K562 (cell line): ENCODE data around the gene MYL6B. TPM values are rescaled to one million over a fixed set of nuclear protein-coding genes. Genes with fewer than 3 reads are reported as not detected.

Experiments used
- ATAC-seq: fragments of 200-7000 bp; cut with Tn5 transposase; 3 replicates; pipeline ENCODE4 v1.9.1; 2020; ENCODE audit warnings: moderate library complexity
- BruUV-seq: library from RNA; stranded (reverse); fragments of 400-500 nt; replicated peaks from 2 replicates; lab custom pipeline; 2021; lab: Mats Ljungman, UMichigan
- CTCF ChIA-PET: fragments of 300-600 bp; formaldehyde crosslinking; extraction: SDS; loops from one replicate; lab custom pipeline; 2021; ENCODE audit warnings: low intra/inter-chr PET ratio; lab: Yijun Ruan, JAX
- POLR2A ChIA-PET: fragments of 300-600, 350-650 bp; sonication (Branson Sonifier 250); formaldehyde crosslinking; extraction: SDS; loops from one replicate; lab custom pipeline; 2021; ENCODE audit warnings: antibody characterized with exemption, inconsistent platforms; lab: Yijun Ruan, JAX
- DNase-seq, 4 experiments: peaks; one replicate each; pipeline versions ENCODE4 v3.0.0 to v3.0.0-alpha.2; 2011 to 2018; ENCODE audit warnings: low spot score in 3 of 4, mixed read lengths in 3 of 4; ENCODE audit errors: extremely low read depth in 1 of 4
- FAIRE-seq: peaks from 2 replicates; lab custom pipeline; 2011; peaks lifted over from hg19 to GRCh38; lab: Jason Lieb, UNC
- H2AFZ ChIP-seq: 2 replicates; pipeline ENCODE4 v1.6.0; 2011; ENCODE audit warnings: low read depth, low read length, control low read depth, inconsistent platforms
- H3K27ac ChIP-seq: fragments of 200-600 bp; 3 replicates; pipeline ENCODE4 v1.8.0; 2011; ENCODE audit warnings: low read depth, mild to moderate bottlenecking, control low read depth, inconsistent platforms, low read length, moderate library complexity, mixed read lengths; ENCODE audit errors: extremely low read depth
- H3K27me3 ChIP-seq, 2 experiments: fragments of 300-600 bp in 1 of 2; 2 replicates in 1 of 2; 3 replicates in 1 of 2; pipeline versions ENCODE4 v1.6.0 to v1.8.0; 2011; ENCODE audit warnings: inconsistent platforms in 2 of 2, low read length in 2 of 2, mild to moderate bottlenecking in 1 of 2, mixed read lengths in 1 of 2, moderate library complexity in 1 of 2; ENCODE audit not compliant: control insufficient read depth in 2 of 2, insufficient read depth in 2 of 2
- H3K36me3 ChIP-seq: fragments of 300-600 bp; 3 replicates; pipeline ENCODE4 v1.8.0; 2011; ENCODE audit warnings: mild to moderate bottlenecking, low read length, inconsistent platforms; ENCODE audit not compliant: control insufficient read depth, insufficient read depth
- H3K4me1 ChIP-seq, 2 experiments: fragments of 200-600 bp in 1 of 2; replicated peaks in 1 of 2; 2 replicates in 1 of 2; 3 replicates in 1 of 2; pipeline versions ENCODE4 v1.5.1 to v1.8.0; 2011; ENCODE audit warnings: inconsistent platforms in 2 of 2, low read length in 2 of 2, mild to moderate bottlenecking in 1 of 2, mixed read lengths in 1 of 2, moderate library complexity in 1 of 2; ENCODE audit not compliant: control insufficient read depth in 2 of 2, insufficient read depth in 2 of 2
- H3K4me2 ChIP-seq: 2 replicates; pipeline ENCODE4 v1.6.1; 2011; ENCODE audit warnings: low read length, control low read depth, inconsistent platforms, mixed read lengths; ENCODE audit not compliant: insufficient read depth
- H3K4me3 ChIP-seq: fragments of 200-600 bp; sonication (generic), shearing (Covaris generic); 2 replicates; pipeline ENCODE4 v1.5.1; 2016; ENCODE audit warnings: control low read depth, inconsistent platforms
- H3K79me2 ChIP-seq: fragments of 200-600 bp; 3 replicates; pipeline ENCODE4 v1.8.0; 2011; ENCODE audit warnings: low read length, inconsistent platforms; ENCODE audit not compliant: control insufficient read depth, insufficient read depth
- H3K9ac ChIP-seq, 2 experiments: 2 replicates each; pipeline versions ENCODE4 v1.6.0 to v1.6.1; 2011; ENCODE audit warnings: low read depth in 2 of 2, low read length in 2 of 2, control low read depth in 1 of 2, inconsistent platforms in 1 of 2, mild to moderate bottlenecking in 1 of 2, mixed read lengths in 1 of 2; ENCODE audit not compliant: insufficient read depth in 1 of 2
- H3K9me1 ChIP-seq: one replicate; pipeline ENCODE4 v1.6.0; 2011; ENCODE audit warnings: inconsistent platforms, mild to moderate bottlenecking, low read length, moderate library complexity; ENCODE audit not compliant: control insufficient read depth, insufficient read depth
- H3K9me3 ChIP-seq: replicated peaks from 2 replicates; pipeline ENCODE4 v1.5.1; 2011; ENCODE audit warnings: low read depth, low read length, inconsistent platforms; ENCODE audit not compliant: control insufficient read depth, insufficient read depth
- H4K20me1 ChIP-seq: replicated peaks from 2 replicates; pipeline ENCODE4 v1.6.1; 2011; ENCODE audit warnings: low read length, inconsistent platforms, mixed read lengths; ENCODE audit not compliant: control insufficient read depth, insufficient read depth
- ASH1L ChIP-seq: fragments of 450-650 bp; IDR thresholded peaks from 2 replicates; pipeline ENCODE4 v1.6.1; 2018; ENCODE audit warnings: borderline replicate concordance, mild to moderate bottlenecking, low read depth; ENCODE audit not compliant: partially characterized antibody
- CHD1 ChIP-seq: fragments of 200-600 bp; sonication (generic); IDR thresholded peaks from one replicate; pipeline ENCODE4 v1.6.1; 2012; ENCODE audit warnings: mild to moderate bottlenecking, moderate library complexity, low read length, inconsistent platforms
- CREBBP ChIP-seq: IDR thresholded peaks from one replicate; pipeline ENCODE4 v1.6.1; 2012; ENCODE audit warnings: low read depth, mild to moderate bottlenecking, control low read depth, inconsistent platforms, low read length
- HDGF ChIP-seq: fragments of 450-650 bp; IDR thresholded peaks from 2 replicates; pipeline ENCODE4 v1.6.1; 2016
- JUN ChIP-seq, 2 experiments: sonication (generic) in 1 of 2; formaldehyde crosslinking in 1 of 2; IDR thresholded peaks; 2 replicates each; pipeline versions ENCODE4 v1.6.1 to v1.8.0; 2012 to 2022; ENCODE audit warnings: borderline replicate concordance in 2 of 2, mild to moderate bottlenecking in 2 of 2, improper control_type of control experiment in 1 of 2, low read depth in 1 of 2, low read length in 1 of 2, missing genetic modification reagents in 1 of 2
- MCM2 ChIP-seq: fragments of 450-650 bp; IDR thresholded peaks from 2 replicates; pipeline ENCODE4 v1.6.1; 2017; ENCODE audit warnings: low read depth, mild to moderate bottlenecking
- MCM5 ChIP-seq: fragments of 450-650 bp; IDR thresholded peaks from 2 replicates; pipeline ENCODE4 v1.6.1; 2016; ENCODE audit warnings: low read depth
- NELFE ChIP-seq: IDR thresholded peaks from 2 replicates; pipeline ENCODE4 v1.6.1; 2011; ENCODE audit warnings: mild to moderate bottlenecking; ENCODE audit not compliant: insufficient read depth, insufficient read length
- PHF20 ChIP-seq: fragments of 450-650 bp; IDR thresholded peaks from 2 replicates; pipeline ENCODE4 v1.6.1; 2018; ENCODE audit not compliant: partially characterized antibody
- PML ChIP-seq: IDR thresholded peaks from 2 replicates; pipeline ENCODE4 v1.6.1; 2012; ENCODE audit warnings: low read length, inconsistent platforms
- SREBF1 ChIP-seq: fragments of 150-350 bp; IDR thresholded peaks from 2 replicates; pipeline ENCODE4 v1.6.1; 2014; ENCODE audit warnings: antibody characterized with exemption, low read depth, low read length, borderline replicate concordance
- TCF3 ChIP-seq: sonication (generic); formaldehyde crosslinking; IDR thresholded peaks from 2 replicates; pipeline ENCODE4 v1.4.0; 2020; ENCODE audit warnings: mild to moderate bottlenecking, missing genetic modification reagents
- TCF7 ChIP-seq: sonication (generic); IDR thresholded peaks from 2 replicates; pipeline ENCODE4 v1.6.1; 2016; ENCODE audit warnings: antibody characterized with exemption, borderline replicate concordance
- THRAP3 ChIP-seq: fragments of 450-650 bp; IDR thresholded peaks from 2 replicates; pipeline ENCODE4 v1.6.1; 2016; ENCODE audit warnings: mild to moderate bottlenecking, inconsistent platforms, borderline replicate concordance
- WGBS: fragments of 100-300 bp; shearing (Covaris generic); methylation state at CpG from one replicate; pipeline ENCODE4 v1.1.6; 2016; ENCODE audit warnings: low coverage, mixed read lengths; ENCODE audit not compliant: insufficient coverage; ENCODE audit errors: missing lambda C conversion rate; 5-methylcytosine and 5-hydroxymethylcytosine counted together
- in situ Hi-C: fragments of 300-500 bp; cut with MboI; formaldehyde crosslinking; loops from 4 replicates; pipeline ENCODE4 v1.15.0; 2018; ENCODE audit warnings: inconsistent platforms, mixed read lengths
- intact Hi-C: fragments of 100-400 bp; cut with micrococcal nuclease; formaldehyde crosslinking; loops from 2 replicates; pipeline ENCODE4 v1.14.2; 2022
- polyA plus RNA-seq, 8 experiments: library from polyadenylated mRNA; depleted of rRNA in 4 of 8; stranded (reverse) in 5 of 8; unstranded in 3 of 8; fragments of >200 nt; fragmentation: Nextera tagmentation in 2 of 8; fragmentation: Illumina TruSeq in 1 of 8; extraction: Ambion mirVana in 2 of 8; extraction: Trizol in 1 of 8; gene quantifications; 2 replicates each; pipeline versions ENCODE4 v1.2.1 to v1.2.3, GENCODE V29; 2011 to 2014; ENCODE audit warnings: inconsistent platforms in 1 of 8, missing spikeins in 1 of 8
- total RNA-seq, 7 experiments: library from RNA; depleted of rRNA in 6 of 7; stranded (reverse); fragments of >200 nt in 6 of 7; fragmentation: Illumina TruSeq in 2 of 7; extraction: Trizol in 2 of 7; gene quantifications; 2 replicates each; pipeline versions ENCODE4 v1.2.1 to v1.2.3, GENCODE V29; 2011 to 2021; ENCODE audit warnings: low replicate concordance in 1 of 7
- TF ChIP-seq, protein P1 (sequence below): fragments of 250-450 bp; sonication (Bioruptor Pico); IDR thresholded peaks from 2 replicates; pipeline ENCODE4 v1.8.0; 2022; ENCODE audit warnings: inconsistent platforms, mild to moderate bottlenecking, moderate library complexity, borderline replicate concordance
- TF ChIP-seq, protein P2 (sequence below): sonication (generic); formaldehyde crosslinking; IDR thresholded peaks from 2 replicates; pipeline ENCODE4 v1.8.0; 2022; ENCODE audit warnings: mild to moderate bottlenecking, missing genetic modification reagents
- TF ChIP-seq, protein P3 (sequence below), 3 experiments: fragments of 200-800 bp in 1 of 3; sonication (Bioruptor generic) in 1 of 3; sonication (generic) in 1 of 3; formaldehyde crosslinking in 1 of 3; IDR thresholded peaks; 2 replicates each; pipeline versions ENCODE4 v1.6.1 to v1.8.0; 2016 to 2022; ENCODE audit warnings: mild to moderate bottlenecking in 2 of 3, missing compliant biosample characterization in 2 of 3, missing genetic modification characterization in 2 of 3, missing genetic modification reagents in 1 of 3

The MYL6B gene
- total and polyA plus RNA-seq, 9 of the 15 experiments (the other 6 are each of a cell fraction or from before 2014, with no cell fraction given) = 42.8 to 77.3 (median 68.6) TPM

DNA sequence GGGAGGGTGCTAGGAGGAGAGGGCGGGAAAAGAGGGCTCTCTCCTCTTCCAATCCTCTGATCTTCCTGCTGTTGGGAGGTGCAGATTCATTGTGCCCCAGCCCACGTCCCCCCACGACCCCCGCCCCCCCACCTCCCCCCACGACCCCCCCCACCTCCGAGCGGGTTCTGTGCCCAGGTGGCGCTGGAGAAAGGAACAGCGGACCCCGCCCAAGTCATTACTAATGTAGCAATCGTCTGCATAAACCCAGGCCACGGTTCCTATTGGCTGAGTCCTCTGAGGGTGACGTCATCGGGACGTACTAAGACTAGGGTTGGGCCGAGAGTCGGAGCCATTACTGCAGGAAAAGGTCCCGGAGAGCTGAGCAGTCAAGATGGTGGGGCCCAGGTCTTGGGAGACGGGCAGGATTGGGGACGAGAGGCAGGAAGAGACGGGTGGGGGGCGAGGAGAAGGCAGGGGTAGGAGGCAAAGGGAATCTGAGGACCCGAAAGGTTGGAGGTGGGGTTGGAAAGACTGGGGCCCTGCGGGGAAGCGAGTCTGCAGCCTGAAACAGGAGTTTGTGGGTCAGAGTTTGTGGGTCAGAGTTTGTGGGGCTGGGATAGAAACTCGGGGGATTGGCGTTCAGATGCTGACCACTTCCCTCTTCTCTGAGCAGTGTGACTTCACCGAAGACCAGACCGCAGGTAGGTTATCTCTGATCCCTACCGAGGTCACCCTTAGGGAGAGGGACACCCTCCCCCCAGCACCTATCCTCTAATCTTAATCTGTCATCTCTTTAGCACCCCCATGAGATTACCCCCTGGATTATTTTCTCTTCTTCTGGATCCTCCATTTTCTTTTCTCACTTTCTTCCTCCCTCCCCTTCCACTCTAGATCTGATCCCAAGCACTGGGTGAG lies 5.9 kb downstream of the MYL6B start, which contains the start of gene MYL6:
TSS of gene MYL6 (plus strand) at position 331 of the 897 bp plus-strand sequence. CDS start at position 374, 43 bp downstream.
- peak; percentile 98 for FAIRE-seq
- under 1% methylated on average over 29 of the region's 30 CpGs for WGBS
- peak within 1 kb of the TSS; percentile 90 for H3K4me3 ChIP-seq
- in situ Hi-C loops (no loop called here), intact Hi-C loops (loop anchor here (1.0 to 5.0 kb wide), 2 partner anchors 31 to 41 kb away; partner anchors contain the start of genes RPL41 and ZC3H10)
- POLR2A ChIA-PET = interaction anchor here (0.6 to 8.9 kb wide), 18 partner anchors 8 to 230 kb away, joined by 3 to 124 read pairs (median 5); partner anchors contain the start of genes ERBB3, ESYT1, PA2G4 and RNF41
- peaks cover 40 to 52% of the 10 kb centered on the region in 2 experiments; a peak in 4 of 5 replicates for H3K4me1 ChIP-seq
- H3K79me2 ChIP-seq = peaks cover 46% of the 10 kb centered on the region
- H2AFZ ChIP-seq = peak within 1 kb of the TSS; percentile 86
- peak within 1 kb of the TSS; percentile 80 for H3K4me2 ChIP-seq
- peaks cover 3% of the 10 kb centered on the region for H3K9me1 ChIP-seq
- BruUV-seq = TSS peak; percentile 61
- peaks cover 57% of the 10 kb centered on the region for H3K36me3 ChIP-seq
- no peaks in the 10 kb centered on the region for H3K9me3 ChIP-seq
- no peaks in the 10 kb centered on the region for H3K27me3 ChIP-seq
- peaks cover 34% of the 10 kb centered on the region; the same call in 1 of the 2 replicates for H4K20me1 ChIP-seq
- peak; percentile 81 for ATAC-seq
- CTCF ChIA-PET = interaction anchor here (0.7 to 2.6 kb wide), 3 partner anchors 32 to 112 kb away, joined by 3 to 7 read pairs (median 6); no protein-coding TSS in a partner anchor
- H3K9ac ChIP-seq = peak within 1 kb of the TSS; percentile 93 to 98
- peak within 1 kb of the TSS; percentile 98 for H3K27ac ChIP-seq
- DNase-seq = peak; percentile 89 to 99 (median 94)
- peak; percentile 35; the same call in 1 of the 2 replicates for TF ChIP-seq THRAP3
- TF ChIP-seq JUN (IDR thresholded peaks at IDR 0.05; ENCODE audit: borderline replicate concordance, low read depth, low read length) = peak; percentile 100
- TF ChIP-seq JUN (CRISPR knock-in tag; IDR thresholded peaks at IDR 0.05; ENCODE audit: borderline replicate concordance) = peak; percentile 94; the same call in 1 of the 2 replicates
- TF ChIP-seq MCM5 = no peak
- TF ChIP-seq TCF7 = 0 out of 2 replicates have a peak, but pooled peaks have one; percentile 9
- TF ChIP-seq MCM2 = no peak
- TF ChIP-seq CREBBP = no peak
- TF ChIP-seq PML = peak; percentile 85
- no peak for TF ChIP-seq TCF3 (CRISPR knock-in tag)
- TF ChIP-seq, protein P1, sequence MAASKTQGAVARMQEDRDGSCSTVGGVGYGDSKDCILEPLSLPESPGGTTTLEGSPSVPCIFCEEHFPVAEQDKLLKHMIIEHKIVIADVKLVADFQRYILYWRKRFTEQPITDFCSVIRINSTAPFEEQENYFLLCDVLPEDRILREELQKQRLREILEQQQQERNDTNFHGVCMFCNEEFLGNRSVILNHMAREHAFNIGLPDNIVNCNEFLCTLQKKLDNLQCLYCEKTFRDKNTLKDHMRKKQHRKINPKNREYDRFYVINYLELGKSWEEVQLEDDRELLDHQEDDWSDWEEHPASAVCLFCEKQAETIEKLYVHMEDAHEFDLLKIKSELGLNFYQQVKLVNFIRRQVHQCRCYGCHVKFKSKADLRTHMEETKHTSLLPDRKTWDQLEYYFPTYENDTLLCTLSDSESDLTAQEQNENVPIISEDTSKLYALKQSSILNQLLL (CRISPR knock-in tag) = no peak
- TF ChIP-seq, protein P2, sequence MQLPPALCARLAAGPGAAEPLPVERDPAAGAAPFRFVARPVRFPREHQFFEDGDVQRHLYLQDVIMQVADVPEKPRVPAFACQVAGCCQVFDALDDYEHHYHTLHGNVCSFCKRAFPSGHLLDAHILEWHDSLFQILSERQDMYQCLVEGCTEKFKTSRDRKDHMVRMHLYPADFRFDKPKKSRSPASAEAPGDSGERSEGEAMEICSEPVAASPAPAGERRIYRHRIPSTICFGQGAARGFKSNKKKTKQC (CRISPR knock-in tag) = no peak; the same call in 1 of the 2 replicates
- TF ChIP-seq CHD1 = peak; percentile 98
- TF ChIP-seq PHF20 = peak; percentile 63
- TF ChIP-seq HDGF = no peak
- TF ChIP-seq, protein P3, sequence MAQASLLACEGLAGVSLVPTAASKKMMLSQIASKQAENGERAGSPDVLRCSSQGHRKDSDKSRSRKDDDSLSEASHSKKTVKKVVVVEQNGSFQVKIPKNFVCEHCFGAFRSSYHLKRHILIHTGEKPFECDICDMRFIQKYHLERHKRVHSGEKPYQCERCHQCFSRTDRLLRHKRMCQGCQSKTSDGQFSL (CRISPR knock-in tag; IDR thresholded peaks at IDR 0.05) = peak; percentile 14
- TF ChIP-seq, protein P3 (tag; IDR thresholded peaks at IDR 0.05) = peak in 1 of 2 experiments; percentile 95; a peak in 2 of 4 replicates
- TF ChIP-seq ASH1L = no peak
- no peak for TF ChIP-seq NELFE
- TF ChIP-seq SREBF1 = no peak
